MV-4-11 (cell line): Measurements from ENCODE around the gene GABRA4.

Experiments
- DNase-seq: peaks from one replicate; lab custom pipeline; 2025; lab: John Stamatoyannopoulos, UW

GABRA4 gene

DNA sequence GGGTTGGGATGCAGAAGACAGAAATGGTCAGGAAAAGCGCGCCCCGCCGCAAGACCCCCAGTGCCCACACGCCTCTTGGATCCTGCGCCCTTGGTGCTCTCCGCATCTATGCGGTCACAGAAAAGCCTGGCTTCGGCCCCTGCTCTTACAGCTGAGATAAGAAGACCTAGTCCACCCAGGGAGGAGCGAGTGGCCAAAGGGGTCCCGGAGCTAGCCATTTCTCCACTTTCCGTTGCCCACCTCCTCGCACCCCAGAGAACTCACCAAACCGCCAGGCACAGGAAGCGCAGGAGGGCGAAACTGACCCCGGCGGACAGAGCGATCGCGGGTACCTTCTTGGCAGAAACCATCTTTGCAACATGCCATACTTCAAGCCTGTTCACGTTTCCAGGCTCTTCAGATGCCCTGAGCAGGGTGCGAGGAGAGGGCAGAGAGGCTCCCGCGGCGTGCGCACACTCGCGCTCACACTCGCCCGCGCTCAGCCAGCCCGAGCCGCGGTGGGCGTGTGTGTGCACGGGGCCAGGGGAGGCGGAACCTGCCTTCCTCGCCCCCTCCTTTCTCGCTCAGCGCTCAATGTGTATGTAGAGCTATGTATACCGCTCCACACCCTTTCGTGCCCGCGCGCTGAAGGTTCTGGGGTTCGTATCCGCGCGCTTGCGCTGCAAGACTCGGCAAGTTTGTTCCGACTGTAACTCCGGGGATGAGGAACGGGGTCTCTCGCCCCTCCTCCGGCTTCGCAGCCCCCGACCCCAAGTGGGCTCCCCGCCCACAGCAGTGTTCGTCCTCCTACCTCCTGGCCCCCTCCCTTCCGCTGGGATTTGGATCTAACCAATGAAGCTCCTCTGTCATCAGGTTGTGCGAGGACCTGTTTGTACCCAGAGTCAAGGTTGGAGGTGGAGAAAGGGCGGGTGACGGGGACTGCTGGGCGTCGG is at the start of gene GABRA4:
TSS of gene GABRA4 (minus strand) at position 507 of the 932 bp plus-strand sequence. CDS start at position 350, 157 bp downstream.
- no peak for DNase-seq

DNA sequence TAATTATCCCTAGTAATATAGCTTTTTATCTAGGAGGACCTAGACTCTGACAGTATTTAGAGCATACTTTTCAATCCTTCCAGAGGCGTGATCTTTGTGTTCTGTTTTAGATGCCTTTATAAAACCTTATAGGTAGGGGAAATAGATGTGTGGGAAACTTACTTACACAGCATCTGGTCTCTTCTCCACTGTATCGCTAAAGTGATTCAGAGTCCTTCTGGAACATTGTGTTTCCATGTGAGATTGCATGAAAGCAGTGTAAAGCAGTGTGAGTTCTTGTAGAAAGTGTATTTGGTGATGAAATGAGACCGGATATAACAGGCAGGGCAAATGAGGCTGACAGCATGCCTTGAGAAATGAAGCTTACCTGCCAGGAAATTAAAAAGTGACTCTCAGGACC is 47.4 kb upstream of the GABRA4 start:
- DNase-seq = no peak

DNA sequence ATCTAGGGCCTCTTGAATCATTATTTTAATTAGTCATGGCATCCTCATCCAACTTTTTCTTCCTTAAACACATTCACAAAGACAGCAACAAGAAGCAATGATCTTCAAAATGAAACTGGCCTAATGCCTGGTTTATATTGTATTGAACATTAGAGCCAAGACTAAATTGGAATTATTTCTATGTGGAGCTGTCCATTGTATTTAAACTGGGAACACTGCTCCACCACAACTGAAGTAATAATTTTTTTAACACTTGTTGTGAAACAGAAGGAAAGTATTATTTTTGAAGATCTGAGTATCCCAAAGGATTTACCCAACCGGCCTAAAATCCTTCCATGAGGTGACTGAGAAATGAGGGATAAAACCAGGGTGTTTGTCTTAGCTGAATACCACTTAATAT is 44.9 kb upstream of the GABRA4 start:
- DNase-seq = no peak

DNA sequence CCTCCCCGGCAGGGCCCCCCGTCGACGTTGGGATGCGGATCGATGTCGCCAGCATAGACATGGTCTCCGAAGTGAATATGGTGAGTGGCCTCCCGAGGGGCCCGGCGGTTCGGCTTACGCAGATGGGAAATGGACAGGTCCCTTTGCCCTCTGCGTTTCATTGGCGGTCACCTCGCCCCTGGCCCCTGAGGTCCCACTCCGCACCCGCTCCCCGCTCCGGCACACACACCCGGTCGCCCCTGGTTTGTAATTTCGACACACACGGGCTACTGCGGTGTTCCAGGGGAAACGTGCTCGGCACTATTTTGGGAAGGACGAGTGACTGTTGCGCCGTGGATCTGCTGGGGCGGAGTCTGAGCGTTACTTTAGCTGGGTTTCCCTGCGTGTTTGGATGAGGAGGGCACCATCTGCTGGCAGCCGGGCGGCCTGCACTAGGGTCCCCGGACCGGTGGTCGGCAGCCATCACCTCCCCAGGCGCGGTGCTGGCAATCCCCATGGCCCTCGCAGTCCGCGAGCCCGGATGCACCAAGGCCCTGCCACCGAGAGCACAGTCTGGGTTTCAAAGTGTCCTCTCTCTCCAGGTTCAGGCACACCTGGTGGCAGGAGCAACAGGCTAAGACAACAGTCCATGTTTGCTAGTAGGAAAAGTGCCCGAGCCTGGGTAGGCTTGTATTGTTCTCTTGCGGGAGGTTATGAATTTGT is 39.2 kb upstream of the GABRA4 start:
- peak; percentile 61 for DNase-seq

DNA sequence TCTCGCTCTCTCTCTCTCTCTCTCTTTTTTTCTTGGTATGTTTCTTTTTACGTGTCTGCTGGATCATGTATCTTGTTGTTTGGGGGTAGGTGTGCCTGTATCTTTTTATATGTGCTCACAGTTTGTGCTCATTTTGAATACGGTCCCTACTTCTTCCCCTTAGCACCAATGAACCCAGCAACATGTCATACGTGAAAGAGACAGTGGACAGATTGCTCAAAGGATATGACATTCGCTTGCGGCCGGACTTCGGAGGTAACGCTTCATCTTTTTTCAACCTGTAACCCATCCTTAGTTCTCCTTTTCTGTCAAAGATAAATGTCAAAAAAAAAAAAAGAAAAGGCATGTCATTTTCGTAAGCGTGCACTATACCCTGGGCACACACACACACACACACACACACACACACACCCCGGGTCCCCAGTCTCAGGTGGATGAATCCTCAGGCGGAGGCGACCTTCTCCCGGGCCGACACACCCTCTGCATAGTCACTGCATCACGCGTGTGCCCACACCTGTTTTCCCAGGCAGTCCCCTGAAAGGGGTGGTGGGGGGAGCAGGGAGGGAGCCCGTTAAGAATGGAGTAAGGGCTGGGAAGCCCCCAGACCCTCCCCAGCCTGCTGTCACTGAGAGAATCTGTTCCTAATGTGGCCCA is 38.5 kb upstream of the GABRA4 start:
- DNase-seq = no peak

DNA sequence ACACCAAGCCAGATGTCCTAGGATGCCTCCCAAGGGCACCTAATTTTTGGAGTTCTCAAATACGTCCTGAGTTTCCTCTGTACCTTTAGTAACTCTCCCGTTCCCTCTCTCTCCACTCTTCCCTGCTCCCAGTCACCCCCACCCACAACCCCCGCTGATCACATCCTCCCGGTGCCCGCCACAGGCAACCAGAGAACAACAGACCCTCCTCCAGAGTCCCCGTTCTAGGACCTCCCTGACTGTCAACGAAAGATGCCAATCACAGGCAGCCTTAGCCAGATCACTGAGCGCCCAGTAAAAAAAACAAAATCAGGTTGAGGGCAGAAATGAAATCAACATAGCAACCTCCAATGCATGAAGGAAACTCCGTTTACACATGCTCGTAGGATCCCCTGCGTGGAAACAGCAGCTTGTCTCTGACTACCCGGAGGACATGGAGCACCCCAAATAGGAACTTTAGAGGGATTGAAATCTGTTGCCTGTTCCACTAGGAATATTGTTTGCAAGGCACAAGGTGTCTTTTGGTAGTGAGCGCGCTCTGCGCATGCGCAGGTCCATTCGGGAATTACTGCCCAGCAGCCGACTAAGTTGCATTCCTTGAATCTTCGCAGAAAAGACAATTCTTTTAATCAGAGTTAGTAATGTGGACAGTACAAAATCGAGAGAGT is 37.8 kb upstream of the GABRA4 start, which contains the start of gene GABRB1:
TSS of gene GABRB1 (plus strand) at position 557 of the 668 bp plus-strand sequence.
- no peak for DNase-seq

DNA sequence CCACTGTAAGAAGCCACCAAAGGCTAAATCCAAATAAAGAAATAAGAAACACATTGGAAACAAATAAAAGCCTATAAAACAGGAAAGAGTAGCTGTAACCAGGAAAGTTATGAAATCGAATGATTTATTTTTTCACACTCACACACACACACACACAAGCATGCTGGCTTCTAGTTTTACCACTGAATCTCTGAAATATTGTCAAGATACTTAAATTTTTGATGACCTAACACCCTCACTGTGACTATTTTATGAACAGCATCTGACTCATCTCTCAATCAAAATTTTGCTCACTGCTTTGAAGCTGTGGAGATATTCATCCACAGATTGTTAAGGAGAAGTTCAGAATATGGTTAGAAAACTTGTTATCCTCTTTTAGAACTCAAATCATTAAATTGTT is 24.1 kb upstream of the GABRA4 start:
- DNase-seq = peak; percentile 6

DNA sequence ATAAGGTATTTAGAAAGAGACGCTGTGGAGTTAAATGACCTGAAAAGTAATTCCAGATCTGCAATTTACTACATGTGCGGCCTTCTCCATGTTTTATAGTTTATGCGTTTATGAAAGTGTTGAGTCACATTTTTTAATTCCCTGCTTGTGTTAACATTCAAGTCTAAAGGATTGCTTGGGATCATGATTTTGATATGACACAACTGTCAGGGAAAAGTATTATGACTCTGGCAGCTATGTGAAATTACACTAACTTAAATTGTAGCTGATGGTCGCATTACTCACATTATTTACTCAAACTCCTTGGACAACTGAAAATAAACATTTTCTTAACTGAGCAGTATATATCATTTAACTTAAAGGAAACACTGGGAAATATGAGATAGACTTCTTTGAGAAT is 23.7 kb upstream of the GABRA4 start:
- no peak for DNase-seq

DNA sequence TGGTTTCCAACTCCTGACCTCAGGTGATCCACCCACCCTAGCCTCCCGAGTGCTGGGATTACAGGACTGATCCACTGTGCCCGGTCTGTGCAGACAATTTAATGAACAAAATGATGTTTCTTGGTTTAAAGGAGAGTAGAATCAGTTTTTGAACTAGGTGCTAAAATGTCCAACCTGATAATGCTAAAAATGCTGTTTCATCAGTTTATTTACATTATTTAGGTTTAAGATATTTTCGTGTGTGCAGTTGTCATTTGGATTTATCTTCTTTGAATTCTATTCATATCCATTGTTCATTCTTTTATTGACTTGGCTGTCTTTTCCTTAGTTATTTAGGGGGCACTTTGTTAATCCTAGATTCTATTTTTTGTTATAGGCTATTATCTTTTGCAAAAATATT is 20.0 kb upstream of the GABRA4 start:
- no peak for DNase-seq

DNA sequence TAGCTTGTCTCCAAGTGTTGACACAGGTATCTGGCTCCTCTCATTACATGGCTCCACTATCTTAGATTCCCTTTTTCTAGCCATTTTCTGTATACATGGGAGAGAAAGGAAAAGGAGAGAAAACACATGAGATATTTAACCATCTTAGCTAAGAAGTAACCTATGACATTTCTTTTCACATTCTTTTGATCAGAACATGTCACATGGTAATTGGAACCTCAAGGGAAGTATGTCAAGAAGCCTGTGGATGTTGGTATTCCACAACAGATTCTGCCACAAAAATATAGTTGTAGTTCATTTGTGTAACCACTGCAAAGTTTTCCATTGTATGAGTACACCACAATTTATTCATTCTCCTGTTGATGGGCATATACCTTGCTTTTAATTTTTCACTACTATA is 19.3 kb upstream of the GABRA4 start:
- no peak for DNase-seq

DNA sequence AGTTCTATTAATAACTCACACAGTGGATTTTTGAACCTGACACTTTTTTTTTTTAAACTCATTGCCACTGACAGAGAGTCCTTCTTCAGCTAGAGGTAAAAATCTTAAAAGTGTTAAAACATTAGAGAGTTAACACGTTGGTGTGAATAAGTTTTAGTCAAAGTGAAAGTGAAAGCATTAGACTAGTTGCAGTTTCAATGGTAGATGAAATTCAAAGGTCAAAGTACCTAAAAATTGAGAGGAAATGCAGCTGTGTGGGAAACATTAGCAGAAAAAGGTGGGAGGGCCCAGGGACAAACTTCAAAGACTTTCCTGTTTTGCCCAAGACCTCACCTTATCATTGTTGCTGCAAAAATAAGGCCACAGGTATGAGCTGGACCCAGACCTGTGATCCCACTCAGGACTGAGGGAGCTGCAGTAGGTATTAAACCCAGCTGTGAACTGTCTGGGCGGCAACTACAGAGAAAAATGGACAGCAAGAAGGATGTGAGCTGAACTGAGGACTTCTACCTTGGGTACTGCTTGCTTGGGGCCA is 17.6 kb upstream of the GABRA4 start:
- DNase-seq = peak; percentile 50

DNA sequence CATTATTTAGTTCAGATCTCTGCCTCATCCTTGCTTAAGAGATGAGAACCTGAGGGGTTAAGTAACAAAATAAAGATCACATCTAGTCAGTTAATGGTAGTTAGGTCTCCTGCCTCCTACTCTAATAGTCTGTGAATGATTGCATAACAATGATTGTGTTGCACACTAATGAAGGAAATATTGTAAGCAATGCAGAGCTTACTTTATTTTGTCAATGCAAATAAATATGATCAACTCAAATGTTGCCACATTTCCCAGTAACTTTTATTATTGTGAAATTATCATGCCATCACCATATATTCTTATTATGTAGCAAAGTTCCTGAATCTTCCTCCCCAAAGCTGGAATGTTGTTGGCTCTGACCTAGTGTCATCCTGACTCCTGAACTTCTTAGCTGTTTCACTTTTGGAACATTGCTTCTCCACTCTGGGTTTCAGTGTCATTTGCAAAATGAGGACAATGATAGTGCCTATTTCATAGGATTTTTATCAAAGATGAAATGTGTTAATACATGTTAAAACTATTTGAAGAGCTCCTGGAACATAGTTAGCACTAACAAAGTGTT is 17.0 kb upstream of the GABRA4 start:
- no peak for DNase-seq

DNA sequence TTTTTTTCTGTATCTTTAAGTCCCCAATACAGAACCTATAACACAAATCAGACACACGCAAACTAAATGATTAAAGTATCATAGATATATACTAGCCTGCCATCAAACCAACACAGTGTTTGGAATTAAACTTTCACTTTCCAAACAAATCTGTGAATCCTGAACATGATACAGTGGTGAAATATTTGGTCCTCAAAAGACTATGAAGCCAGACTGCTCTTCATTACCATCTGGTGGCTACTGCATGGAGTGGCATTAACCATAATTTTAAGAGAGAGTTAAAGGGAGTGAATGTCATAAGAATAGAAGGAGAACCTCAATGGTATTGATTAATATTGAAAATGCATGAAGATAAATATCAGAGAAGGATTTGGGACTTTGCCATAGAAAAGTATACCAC is 9.2 kb upstream of the GABRA4 start:
- DNase-seq = peak; percentile 40

DNA sequence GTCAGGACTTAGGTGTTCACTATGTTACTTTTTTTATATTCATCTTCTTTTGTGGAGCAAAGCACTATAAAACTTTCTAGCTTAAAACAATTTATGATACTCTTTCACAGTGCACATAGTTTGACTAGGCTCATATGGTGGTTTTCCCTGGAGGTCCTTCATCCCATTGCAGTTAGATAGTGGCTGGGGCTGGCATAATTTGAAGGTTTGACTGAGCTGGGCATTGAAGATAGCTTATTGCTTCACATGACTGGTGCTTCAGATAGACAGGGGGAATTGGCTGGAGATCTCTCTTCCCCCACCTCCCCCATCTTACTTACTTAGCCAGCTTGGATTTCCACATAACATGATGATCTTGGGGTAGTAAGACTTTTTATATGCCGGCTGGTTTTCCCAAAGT is 7.0 kb upstream of the GABRA4 start:
- no peak for DNase-seq

DNA sequence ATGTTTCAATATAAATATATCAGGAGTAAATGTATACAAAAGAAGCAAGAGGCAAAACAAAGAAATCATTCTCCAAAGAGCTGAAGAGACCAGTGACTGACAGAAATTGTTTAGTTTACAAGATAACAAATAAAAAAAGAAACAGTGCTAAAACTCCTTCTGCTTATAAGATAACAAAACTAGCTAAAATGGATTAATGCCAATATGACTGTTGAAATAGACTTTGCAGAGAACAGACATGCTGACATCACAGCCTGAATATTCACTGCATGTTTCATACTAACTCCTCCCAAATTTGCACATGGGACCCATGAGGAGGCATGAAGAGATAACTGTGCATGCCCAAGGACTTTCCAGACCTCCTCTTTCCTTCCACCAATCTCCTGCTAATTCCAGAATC is 6.2 kb upstream of the GABRA4 start:
- no peak for DNase-seq

DNA sequence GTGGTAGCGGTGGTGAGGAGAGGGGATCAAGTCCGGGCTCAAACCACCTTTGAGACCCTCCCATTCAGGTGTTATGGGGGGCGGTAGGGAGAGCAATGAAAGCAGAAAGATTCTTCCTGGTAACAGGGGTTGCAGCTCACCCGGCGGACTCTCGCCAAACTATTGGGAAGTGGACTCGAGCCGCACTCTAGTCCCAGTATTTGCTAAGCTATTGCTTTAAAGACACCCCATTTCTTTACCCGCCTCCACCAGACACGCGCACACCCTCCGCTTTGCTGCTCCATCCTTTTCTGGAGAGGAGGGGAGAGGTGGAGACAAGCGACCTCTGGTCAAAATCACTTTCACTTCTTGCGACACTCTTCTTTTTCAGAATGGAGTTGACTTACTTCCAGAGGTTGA is 625 bp upstream of the GABRA4 start:
- no peak for DNase-seq

DNA sequence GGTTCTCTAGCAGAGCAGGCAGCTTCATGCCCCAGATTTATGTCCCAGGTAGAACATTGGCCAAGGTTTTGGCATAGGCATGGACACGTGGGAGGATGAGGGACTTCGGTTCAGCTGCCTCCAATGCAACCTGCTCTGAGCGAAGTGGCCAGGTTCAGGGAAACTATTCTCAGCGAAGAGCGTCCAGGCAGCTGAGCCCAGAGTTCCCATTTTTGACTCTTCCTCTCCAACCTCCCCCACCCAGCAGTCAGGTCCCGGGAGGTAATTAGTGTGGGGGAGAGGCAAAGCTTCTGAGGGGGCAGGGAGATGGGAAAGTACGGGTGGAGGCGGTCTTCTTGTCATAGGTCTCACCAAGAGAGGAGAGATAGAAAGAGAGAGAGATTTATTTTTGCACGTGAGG is 1.0 kb downstream of the GABRA4 start:
- no peak for DNase-seq

DNA sequence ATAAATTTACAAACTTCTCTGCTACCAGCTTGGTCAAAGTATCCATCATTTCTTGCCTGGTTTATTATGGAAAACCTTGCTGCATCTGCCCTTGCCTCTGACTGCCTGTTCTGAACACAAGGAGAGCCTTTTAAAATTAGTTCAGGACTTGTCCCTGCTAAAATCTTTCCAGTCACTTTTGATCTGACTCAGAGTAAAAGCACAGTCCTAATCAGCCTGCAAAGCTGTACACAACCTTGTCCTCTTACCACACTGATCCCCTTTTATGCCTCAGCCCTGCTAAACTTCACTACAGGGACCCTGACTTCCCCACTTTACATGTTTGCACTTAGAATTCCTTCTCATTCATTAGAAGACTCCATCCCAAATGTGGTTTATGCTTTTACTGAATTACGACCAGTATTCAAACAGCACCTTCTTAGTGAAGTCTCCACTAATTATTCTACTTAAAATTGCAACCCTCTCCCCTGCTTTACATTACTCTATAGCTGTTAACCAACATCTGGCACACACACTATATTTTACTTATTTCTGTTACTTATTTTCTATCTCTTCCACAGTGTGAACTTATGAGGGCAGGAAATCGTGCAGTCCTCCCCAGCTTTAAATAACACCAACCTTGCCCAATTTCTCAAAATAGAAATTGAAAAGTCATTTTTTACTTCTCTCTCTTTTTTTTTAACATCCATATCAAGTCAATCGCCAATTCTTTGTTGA is 6.3 kb downstream of the GABRA4 start:
- peak; percentile 35 for DNase-seq

DNA sequence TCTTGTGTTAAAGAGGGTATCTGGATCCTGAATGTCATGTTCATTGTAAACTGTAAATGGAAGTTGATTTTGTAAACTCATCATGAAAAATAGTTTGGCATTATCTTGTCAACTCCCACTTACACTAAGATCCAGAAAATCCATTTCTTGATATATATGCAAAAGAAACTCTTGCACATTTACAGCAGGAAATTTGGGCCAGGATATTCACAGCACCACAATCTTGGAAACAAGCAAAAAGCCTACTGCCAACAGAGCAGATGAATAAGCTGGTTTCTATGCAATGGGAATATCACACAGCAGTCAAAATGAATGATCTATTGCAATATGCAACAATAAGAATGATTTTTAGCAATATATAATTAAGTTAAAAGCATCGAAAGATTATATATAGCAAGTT is 8.6 kb downstream of the GABRA4 start:
- DNase-seq = no peak

DNA sequence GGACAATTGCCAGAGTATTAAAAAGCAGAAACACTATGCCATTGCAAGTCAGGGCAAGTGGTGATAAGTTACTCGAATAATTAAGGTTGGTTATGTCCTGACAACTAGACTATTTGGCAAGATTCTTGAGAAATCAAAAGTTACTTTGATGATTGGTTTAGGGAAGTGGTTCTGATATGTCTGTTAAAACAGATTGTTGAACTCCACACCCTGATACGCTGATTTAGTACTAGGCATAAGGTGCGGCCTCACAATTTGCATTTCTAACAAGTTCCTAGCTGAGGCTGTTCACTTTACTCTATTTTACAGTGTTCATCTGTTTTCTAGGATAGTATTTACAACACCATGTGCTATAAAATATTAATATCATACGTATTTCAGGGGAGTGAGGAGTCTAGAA is 12.5 kb downstream of the GABRA4 start:
- peak; percentile 22 for DNase-seq

DNA sequence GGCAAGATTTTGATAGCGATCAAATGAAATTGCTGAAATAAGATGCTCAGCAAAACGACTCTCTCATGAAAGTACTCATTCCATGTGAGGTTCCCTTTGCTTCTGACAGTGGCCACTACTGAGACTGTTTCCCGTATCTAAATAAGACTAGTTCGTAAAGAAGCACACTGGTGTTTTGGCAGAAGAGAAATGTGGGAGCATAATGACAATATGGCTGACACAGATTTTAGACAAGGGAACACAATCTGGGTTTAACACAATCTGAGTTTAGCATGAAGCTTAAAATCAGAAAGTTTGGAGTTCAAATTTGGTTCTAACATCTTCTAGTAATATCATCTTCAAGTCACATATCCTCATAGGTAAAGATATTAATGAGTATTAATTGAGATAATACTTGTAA is 13.7 kb downstream of the GABRA4 start:
- no peak for DNase-seq
